COLO668 (cell line): ENCODE data around the gene CAP1.
"Not testable (repeated sequence)": the region's sequence is repeated elsewhere in the genome, so short reads cannot be mapped to it uniquely, and the experiment has no call there.

Experiments used
- DNase-seq: peaks from one replicate; lab custom pipeline; 2025; ENCODE audit not compliant: unreplicated experiment; lab: John Stamatoyannopoulos, UW

The CAP1 gene

DNA sequence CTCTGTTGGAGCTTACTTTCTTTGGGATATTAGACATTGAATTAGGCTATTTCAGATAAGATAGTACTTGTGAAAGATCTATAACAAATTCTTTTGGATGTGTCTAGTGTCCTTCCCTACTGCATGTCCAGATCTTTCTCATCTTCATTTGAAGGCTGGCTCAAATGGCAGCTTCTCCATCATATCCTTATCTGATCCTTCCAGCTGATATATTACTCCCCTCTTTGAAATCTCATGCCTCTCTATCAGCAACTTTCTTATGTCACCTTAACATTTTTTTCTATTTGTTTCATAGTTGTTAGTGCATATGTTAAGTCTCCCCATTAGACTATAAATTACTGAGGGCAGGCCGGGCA is 17.5 kb downstream of the CAP1 start:
- DNase-seq = no peak

DNA sequence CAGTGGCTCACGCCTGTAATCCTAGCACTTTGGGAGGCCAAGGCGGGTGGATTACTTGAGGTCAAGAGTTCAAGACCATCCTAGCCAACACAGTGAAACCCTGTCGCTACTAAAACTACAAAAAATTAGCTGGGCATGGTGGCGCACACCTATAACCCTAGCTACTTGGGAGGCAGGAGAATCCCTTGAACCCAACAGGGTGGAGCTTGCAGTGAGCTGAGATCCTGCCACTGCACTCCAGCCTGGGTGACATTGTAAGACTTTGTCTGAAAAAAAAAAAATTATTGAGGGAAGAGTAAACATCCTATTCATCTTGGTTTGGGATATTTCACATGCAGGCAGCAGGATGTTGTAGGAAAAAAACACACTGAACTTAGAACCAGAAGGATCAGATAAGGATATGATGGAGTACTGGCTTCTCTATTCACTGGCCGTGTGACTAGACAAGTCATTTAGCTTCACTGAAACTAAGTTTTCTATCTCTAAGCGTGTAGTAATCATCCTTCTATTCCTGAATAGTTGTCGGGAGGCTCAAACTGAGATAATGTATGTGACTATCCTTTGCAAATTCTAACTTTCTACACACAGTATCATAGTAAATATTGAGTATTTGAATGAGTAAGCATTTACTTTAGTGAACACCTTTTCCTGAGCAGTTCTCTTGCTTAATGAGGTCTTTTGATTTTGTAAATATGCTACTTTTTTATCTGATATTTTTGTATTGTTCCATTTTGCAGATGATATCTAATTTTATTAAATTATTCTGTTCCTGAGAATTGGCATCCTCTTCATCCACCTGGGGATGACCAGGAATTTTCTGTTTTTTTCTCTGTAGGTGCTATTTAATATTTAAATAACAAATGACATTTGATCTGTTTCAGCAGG is 18.2 kb downstream of the CAP1 start:
- DNase-seq = no peak

DNA sequence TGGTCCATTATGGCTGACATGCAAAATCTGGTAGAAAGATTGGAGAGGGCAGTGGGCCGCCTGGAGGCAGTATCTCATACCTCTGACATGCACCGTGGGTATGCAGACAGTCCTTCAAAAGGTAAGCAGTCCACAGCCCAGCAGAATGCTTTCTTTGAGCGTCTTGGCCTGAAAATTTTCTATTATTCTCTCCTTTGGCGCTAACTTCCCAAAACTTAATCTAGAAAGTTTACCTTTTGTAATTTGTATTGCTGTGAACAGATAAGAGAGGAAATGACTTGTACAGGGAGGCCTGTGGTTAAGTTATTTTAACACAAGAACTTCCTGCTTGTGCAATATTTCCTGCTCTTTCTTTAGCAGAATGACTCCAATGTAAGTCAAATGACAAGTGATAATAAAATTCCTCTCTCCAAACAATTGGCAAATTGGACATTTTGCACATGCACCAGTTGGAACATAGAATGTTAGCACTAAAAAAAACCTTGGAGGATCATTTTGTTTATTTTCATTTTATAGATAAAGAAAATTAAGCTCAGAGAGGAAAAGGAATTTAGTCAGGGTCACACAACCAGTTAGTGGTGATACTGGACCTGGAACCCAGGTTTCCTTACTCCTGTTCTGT is 18.9 kb downstream of the CAP1 start:
- DNase-seq = no peak

DNA sequence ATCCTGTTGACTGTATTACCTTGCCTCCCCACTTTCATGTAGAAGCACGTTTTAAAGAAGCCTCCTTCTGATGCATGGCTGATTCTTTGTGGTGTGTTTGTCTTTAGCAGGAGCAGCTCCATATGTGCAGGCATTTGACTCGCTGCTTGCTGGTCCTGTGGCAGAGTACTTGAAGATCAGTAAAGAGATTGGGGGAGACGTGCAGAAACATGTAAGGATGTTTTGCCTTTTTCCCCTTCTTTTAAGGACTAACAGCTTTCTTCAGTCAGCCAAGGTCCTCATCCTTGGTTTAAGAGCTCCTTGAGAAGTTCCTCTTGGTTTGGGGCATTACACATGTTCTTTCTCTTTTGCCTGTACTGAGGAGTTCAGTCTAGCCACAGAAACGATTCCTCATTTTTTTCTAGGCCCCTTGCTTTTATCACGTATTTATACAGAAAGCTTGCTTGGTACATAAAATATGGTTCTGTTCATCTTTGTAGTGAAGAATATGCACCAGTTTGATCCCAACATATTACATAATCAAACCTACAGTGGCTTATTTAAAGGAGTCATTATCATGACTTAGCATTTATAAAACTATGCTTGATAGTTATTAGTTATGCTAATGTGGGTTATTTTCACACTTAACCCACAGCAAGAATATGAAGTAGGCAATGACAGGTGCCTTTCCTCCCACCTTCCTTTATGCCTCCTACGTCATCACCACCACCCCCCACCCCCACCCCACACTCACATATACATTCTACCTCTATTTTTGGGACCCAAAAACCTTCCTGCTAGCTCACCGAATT is 19.6 kb downstream of the CAP1 start:
- DNase-seq = no peak

DNA sequence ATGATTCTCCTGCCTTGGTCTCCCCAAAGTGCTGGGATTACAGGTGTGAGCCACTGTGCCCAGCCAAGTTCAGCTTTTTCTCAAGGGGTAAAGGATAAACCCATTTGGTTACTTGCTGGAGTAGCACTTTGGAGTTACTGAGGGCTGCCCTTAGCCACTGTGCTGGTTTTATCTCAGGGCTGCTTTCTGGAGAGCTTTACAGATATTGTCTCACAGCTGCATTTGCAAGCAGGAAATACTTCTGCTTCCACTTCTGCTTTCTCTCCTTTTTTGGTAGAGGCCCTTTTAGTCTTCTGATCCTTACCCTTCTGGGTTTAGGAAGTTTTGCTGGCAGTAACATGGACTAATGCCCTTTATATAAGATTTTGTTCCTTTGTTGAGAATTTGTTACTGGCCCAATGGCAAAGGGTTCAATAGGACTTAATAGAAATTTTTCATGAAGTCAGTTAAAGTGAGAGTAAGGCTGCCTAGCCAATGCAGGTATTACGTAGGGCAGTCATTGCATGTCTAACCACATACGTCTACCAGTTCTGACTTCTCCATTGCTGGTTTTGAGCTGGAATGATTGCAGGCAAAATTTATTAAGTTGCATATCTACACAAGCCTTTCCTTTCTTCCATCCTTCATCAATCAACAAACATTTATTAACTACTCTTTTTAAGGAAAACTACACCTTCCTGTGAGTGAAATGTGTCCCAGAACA is 24.4 kb downstream of the CAP1 start:
- no peak for DNase-seq

DNA sequence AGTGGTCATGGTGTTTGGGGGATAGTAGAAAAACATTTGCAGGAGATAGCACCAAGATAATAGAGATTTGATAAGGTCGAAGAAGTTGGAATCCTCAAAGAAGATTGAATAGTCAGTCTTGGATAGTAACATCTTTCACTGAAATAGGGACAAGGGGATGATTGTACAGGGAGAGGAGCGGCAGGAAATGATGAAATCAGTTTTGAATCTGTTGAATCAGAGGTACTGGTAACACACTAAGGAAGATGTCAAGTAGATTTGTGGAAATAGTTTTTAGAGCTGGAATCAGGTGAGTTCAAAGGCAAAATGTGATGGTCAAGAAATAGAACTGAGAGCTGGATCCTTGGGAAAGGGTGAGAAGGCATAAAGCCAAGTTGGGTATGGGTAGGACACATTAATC is 26.5 kb downstream of the CAP1 start:
- DNase-seq = no peak

DNA sequence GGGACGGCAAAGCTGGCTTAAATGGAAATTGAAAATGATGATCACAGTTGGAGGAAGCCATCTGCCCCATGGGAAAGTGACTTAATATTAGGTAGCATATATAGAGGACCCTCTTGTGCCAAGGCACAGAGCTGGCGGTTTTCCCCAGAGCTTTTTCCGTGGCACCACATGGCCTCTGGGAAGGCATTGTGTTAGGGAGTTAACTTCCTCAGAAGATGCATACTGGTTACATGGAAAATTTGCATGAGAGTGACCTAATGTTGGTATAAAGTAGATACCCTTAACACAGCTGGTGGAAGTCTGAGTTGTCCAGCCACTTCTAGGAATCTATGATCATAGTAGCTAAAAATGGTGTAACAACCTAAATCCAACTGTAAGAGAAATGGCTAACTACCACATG is 27.3 kb downstream of the CAP1 start:
- DNase-seq = no peak

DNA sequence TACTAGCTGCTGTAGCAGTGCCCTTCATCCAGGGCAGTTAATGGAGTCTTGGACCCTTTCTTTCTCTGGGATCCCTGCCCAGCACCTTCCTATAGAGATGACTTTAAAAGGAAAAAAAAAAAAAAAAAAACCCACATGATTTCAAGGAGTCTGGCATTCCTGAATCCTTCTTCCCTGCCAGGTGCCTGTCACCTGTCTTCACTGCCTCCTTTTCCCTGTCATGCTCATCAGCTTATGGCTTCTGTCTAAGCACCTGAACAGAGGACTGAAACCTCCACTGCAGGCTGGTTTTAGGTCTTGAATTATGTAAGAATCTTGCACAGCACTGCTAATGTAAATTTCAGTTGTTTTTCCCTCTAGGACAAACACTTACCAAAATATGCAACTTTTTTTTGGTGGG is 31.6 kb downstream of the CAP1 start:
- no peak for DNase-seq

DNA sequence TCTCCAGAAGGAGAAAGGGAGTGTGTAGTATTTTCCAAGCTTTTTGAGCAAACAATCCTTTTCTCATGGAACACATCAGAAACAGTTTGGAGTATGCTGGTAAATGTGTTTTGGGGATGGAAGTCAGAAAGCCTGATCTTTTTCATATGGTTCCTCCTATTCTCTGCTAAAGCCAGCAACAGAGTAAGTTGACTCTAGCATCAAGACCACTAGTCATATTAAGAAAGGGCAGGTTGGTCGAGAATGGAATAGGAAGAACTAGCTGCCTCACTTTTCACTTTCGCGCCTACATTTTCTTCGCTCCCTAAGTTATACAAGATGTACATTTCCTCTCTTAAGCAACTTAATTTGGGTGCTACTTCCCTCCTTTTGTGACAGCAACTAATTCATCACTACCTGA is 32.5 kb downstream of the CAP1 start:
- no peak for DNase-seq

DNA sequence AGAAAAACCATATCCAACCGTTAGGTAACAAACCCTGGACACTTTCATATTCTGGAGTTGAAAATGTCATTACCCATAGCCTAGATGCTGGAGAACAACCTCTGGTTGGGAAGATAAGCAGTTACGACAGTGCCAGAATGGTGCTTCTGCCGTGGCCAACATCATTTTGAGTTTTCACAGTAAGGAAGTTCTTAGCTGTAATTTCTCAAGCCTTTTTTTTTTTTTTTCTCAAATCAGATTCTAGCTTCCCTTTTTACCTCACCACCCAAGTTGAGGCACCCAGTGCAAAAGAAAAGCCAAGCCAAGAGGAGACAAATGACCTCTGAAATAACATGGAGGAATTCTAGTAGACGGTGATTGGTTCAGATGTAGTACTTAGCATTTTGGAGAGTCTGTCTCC is 34.7 kb downstream of the CAP1 start:
- DNase-seq = no peak

DNA sequence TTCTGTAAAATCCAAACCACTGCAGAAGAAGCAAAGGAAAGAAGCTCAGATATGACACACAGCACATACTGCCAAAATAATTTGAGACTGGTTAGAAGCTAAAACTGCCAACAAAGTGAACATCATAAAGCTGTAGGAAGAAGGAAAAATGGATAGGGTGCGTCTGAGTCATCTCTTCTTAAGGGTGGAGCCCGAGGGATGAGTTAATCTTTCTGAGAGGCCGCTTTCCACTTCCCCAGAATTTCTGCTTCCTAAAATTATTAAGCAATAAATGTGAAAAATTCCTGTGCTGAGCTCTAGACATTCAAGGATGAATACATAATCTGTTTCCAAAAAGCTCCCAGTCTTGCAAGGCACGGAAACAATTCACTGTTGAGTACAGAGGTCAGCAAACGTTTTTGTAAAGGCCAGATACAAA is 36.4 kb downstream of the CAP1 start:
- no peak for DNase-seq

DNA sequence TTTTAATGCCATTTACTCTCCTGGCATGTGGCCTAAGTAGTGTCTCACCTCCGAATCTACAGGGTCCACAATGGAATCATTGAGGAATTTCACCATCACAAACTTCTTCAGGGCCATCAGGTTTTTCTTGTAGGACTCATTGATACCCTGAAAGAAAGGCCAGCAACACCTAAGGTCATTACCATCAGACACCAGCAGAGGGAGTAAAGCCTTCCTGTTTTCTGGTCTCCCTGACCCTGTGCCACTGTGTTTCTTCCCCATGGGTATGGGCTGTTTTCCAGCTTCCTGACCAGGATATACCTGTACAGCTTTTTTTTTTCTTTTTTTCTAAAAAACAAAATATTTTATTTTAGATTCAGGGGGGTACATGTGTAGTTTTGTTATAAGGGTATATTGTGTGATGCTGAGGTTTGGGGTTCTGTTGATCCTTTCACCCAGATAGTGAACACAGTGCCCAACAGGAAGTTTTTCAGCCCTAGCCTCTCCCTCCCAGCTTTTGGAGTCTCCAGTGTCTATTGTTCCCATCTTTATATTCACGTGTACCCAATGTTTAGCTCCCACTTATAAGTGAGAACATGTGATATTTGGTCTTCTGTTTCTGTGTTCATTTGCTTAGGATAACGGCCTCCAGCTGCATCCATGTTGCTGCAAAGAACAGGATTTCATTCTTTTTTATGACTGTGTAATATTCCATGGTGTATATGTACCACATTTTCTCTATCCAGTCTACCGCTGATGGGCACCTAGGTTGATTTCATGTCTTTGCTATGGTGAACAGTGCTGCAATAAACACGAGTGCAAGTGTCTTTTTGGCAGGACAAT is 38.2 kb downstream of the CAP1 start:
- no peak for DNase-seq

DNA sequence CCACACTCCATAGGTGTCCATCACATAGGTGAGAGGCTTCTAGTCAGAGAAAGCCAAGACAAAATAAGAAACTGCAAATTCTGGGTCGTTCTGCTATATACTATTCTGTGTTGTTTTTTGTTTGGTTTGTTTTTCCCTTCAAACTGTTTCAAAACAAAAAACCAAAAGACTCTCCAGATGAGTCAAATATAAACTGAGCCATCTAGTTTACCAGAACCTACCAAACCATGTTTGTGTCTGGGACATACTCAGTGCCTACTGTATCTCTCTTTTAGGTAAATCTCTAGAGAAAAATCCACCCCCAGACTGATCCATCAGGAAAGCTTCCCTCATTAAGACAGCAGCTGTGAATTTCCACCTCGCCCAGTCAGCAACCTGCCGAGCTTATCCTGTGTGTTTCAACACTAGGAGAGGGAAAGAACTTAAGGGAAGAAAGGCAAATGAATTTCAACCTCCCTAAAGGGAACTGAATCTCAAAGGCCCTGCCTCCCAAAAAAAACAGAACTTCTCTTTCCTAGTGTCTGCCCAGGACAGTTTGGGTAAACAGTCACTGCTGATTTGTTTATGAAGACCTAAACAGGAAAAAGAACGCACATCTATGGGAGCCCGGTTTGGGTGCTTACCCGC is 39.4 kb downstream of the CAP1 start:
- no peak for DNase-seq

DNA sequence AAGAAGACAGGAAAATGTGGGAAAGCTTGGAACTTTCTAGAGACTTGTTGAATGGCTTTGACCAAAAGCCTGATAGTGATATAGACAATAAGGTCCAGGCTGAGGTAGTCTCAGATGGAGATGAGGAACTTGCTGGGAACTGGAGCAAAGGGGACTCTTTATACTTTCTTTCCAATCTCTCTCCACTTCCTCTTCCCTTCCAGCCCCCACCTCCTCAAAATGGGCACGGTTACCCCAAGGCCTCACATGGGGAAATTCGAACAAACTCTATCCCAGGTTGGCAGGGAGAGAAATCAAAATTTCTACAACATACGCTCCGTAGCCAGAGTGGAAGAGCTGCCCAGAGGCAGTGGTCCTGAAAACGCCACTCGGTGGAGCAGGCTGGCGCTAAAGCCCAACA is 41.3 kb downstream of the CAP1 start:
- DNase-seq = no peak

DNA sequence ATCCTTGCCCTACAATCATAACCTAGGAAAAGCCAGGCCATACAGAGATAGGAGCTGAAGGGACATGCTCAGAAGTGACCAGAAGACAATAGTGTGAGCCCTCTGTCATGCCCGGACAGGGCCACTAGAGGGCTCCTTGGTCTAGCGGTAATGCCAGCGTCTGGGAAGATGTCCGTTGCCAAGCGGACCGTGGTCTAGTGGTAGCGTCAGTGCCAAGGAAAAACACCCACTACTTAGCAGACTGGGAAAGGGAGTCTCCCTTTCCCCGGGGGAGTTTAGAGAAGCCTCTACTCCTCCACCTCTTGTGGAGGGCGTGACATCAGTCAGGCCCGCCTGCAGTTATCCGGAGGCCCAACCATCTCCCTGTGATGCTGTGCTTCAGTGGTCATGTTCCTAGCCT is 44.2 kb downstream of the CAP1 start:
- DNase-seq = not testable (repeated sequence)

DNA sequence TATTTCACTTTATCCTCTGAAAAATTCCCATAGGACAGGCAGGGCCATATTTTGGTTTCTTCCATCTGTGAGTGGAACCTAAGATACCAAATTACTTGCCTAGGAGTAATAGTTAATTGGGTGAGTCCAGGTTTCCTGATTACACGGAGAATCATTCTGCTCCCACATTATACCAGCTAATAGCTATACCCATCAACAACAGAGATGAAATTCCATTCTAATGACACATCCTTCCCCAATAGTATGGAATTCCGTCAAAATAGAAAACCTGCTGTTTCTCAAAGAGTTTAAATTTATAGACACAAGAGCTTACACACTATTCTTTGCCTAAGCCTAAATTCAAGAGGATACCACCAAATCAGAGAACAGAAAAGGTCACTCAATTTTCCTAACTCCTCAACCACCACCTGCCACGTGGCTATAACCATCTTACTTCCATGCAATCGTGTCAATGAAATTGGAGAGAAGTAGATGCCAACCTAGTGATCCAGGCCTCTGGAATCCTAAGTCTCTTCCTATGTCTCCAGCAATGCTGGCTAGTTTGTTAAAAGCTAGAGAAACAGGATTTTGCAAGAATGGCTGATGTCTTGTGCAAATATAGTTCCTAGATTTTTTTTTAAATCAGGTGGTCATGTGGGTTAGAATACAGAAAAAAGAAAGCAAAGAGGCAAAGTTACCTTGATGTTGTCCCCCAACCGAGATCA is 50.3 kb downstream of the CAP1 start:
- no peak for DNase-seq

DNA sequence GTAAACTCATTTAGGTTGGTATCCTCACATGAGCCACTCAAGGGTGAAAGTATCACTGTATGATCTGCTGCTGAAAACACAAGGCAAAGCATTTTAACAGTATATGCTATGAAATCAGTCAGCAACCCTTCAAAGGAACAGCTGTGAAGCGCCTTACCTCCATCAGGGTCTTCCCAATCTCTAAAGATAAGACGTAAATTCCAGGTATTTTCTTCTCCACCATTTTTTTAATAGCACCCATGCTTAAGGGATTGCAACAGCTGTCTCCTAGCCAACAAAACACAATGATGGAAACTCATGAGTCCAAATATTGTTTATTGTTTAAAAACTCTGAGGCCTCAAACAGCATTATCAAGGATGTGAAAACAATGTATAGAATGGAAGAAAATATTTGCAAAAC is 51.7 kb downstream of the CAP1 start:
- no peak for DNase-seq

DNA sequence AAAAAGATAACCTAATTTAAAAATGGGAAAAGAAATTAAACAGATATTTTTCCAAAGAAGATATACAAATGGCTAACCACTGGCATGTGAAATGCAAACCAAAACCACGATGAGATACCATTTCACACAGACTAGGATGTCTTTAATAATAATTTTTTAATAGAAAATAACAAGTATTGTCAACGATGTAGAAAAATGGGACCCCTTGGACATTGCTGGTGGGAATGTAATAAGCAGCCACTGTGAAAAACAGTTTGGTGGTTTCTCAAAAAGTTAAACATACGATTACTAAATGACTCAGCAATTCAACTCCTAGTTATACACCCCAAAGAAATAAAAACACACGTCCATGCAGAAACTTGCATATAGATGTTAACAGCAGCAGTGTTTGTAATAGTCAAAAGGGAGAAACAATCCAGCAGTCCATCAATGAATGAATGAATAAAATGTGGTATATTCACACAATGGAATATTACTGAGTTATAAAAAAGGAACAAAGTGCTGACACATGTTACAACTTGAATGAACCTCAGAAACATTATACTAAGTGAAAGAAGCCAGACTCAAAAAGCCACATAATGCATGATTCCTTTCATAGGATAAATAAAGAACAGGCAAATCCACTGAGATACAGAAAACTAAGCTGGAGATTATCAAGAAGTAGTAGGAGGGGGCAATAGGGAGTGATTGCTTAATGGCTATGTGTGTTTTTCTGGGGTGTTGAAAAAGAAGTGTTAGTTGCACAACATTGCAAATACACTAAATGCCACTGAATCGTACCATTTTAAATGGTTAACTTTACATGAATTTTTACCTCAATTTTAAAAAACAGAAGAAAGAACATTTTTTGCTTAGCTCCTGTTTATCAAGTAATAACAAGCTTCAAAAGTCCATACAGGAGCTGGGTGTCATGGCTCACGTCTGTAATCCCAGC is 52.4 kb downstream of the CAP1 start:
- no peak for DNase-seq
